Measurements from ENCODE around the gene ADORA3. TPM values are rescaled to one million over a fixed set of nuclear protein-coding genes. Genes with fewer than 3 reads are reported as not detected.

Gene ADORA3
- total RNA-seq, 2 experiments from 2014 or later: not detected

GRCh38 chr1:111484391-111485026 is 18.9 kb downstream of the ADORA3 start:
- CTCF ChIA-PET: interaction anchor here (1.7 to 6.0 kb wide), 2 partner anchors 24 to 282 kb away, joined by 7 to 41 read pairs; no protein-coding TSS in a partner anchor
- no peaks in the 10 kb centered on the region for H3K27me3 Mint-ChIP-seq (ENCODE audit: low read depth)
- no peak overlapping the region for H3K27ac Mint-ChIP-seq
- no peak for DNase-seq
- no peaks in the 10 kb centered on the region for H3K9me3 Mint-ChIP-seq
- no peak overlapping the region for H3K4me3 Mint-ChIP-seq
- no peaks in the 10 kb centered on the region for H3K36me3 Mint-ChIP-seq (ENCODE audit: low read depth)
- peaks cover 10% of the 10 kb centered on the region for H3K4me1 Mint-ChIP-seq (ENCODE audit: low read depth)
- intact Hi-C loops (cut with micrococcal nuclease): no loop called here

GRCh38 chr1:111483876-111484275 is 19.6 kb downstream of the ADORA3 start:
- Mint-ChIP-seq H3K4me1 (ENCODE audit: low read depth) (peaks cover 10% of the 10 kb centered on the region), H3K9me3 (no peaks in the 10 kb centered on the region), H3K36me3 (ENCODE audit: low read depth) (no peaks in the 10 kb centered on the region), H3K27me3 (ENCODE audit: low read depth) (no peaks in the 10 kb centered on the region), H3K27ac (no peak overlapping the region), H3K4me3 (no peak overlapping the region)
- CTCF ChIA-PET: interaction anchor here (6.0 kb wide), 1 partner anchor 24 kb away, joined by 41 read pairs; no protein-coding TSS in a partner anchor
- no peak for DNase-seq
- intact Hi-C loops (cut with micrococcal nuclease): no loop called here

GRCh38 chr1:111483166-111483565 is 20.3 kb downstream of the ADORA3 start:
- no peak for DNase-seq
- intact Hi-C loops (cut with micrococcal nuclease): no loop called here
- H3K4me1 Mint-ChIP-seq (ENCODE audit: low read depth): peaks cover 13% of the 10 kb centered on the region
- no peaks in the 10 kb centered on the region for H3K9me3 Mint-ChIP-seq
- H3K27ac Mint-ChIP-seq: no peak overlapping the region
- no peak overlapping the region for H3K4me3 Mint-ChIP-seq
- H3K36me3 Mint-ChIP-seq (ENCODE audit: low read depth): peaks cover 3% of the 10 kb centered on the region
- CTCF ChIA-PET: interaction anchor here (2.1 to 6.0 kb wide), 4 partner anchors 25 to 284 kb away, joined by 8 to 41 read pairs (median 18); no protein-coding TSS in a partner anchor
- H3K27me3 Mint-ChIP-seq (ENCODE audit: low read depth): no peaks in the 10 kb centered on the region

- CTCF ChIA-PET: interaction anchor here (0.6 to 6.0 kb wide), 26 partner anchors 10 to 837 kb away, joined by 3 to 41 read pairs (median 4); partner anchors contain the start of genes ADORA3 and TMIGD3
- peak; percentile 87 for DNase-seq
- Mint-ChIP-seq H3K4me1 (ENCODE audit: low read depth) (peaks cover 29% of the 10 kb centered on the region), H3K27ac (no peak overlapping the region), H3K27me3 (ENCODE audit: low read depth) (no peaks in the 10 kb centered on the region), H3K9me3 (no peaks in the 10 kb centered on the region), H3K4me3 (no peak overlapping the region), H3K36me3 (ENCODE audit: low read depth) (peaks cover 10% of the 10 kb centered on the region)
- intact Hi-C loops (cut with micrococcal nuclease): loop anchor here (1.0 kb wide), 4 partner anchors 26 to 288 kb away; partner anchors contain the start of gene DDX20
These were observed 21.8 kb downstream of the ADORA3 start for GRCh38 chr1:111481387-111482221.

GRCh38 chr1:111480674-111481073 is 22.8 kb downstream of the ADORA3 start:
- no peak for DNase-seq
- H3K27ac Mint-ChIP-seq: no peak overlapping the region
- peaks cover 38% of the 10 kb centered on the region for H3K4me1 Mint-ChIP-seq (ENCODE audit: low read depth)
- peaks cover 10% of the 10 kb centered on the region for H3K36me3 Mint-ChIP-seq (ENCODE audit: low read depth)
- no peaks in the 10 kb centered on the region for H3K9me3 Mint-ChIP-seq
- H3K4me3 Mint-ChIP-seq: no peak overlapping the region
- CTCF ChIA-PET: interaction anchor here (0.7 to 6.0 kb wide), 6 partner anchors 10 to 288 kb away, joined by 3 to 41 read pairs (median 7); no protein-coding TSS in a partner anchor
- intact Hi-C loops (cut with micrococcal nuclease): loop anchor here (1.0 kb wide), 4 partner anchors 27 to 289 kb away; partner anchors contain the start of gene DDX20
- H3K27me3 Mint-ChIP-seq (ENCODE audit: low read depth): no peaks in the 10 kb centered on the region

- CTCF ChIA-PET: interaction anchor here (0.6 to 3.8 kb wide), 12 partner anchors 11 to 293 kb away, joined by 3 to 27 read pairs (median 3); no protein-coding TSS in a partner anchor
- Mint-ChIP-seq H3K27me3 (ENCODE audit: low read depth) (no peaks in the 10 kb centered on the region), H3K9me3 (no peaks in the 10 kb centered on the region), H3K4me3 (peak overlapping the region; percentile 17), H3K4me1 (ENCODE audit: low read depth) (peaks cover 46% of the 10 kb centered on the region), H3K36me3 (ENCODE audit: low read depth) (peaks cover 15% of the 10 kb centered on the region), H3K27ac (peak overlapping the region; percentile 71)
- DNase-seq: peak; percentile 50
- intact Hi-C loops (cut with micrococcal nuclease): no loop called here
These were observed 26.6 kb downstream of the ADORA3 start for GRCh38 chr1:111476761-111477309.

- no peaks in the 10 kb centered on the region for H3K27me3 Mint-ChIP-seq (ENCODE audit: low read depth)
- intact Hi-C loops (cut with micrococcal nuclease): no loop called here
- peaks cover 43% of the 10 kb centered on the region for H3K4me1 Mint-ChIP-seq (ENCODE audit: low read depth)
- CTCF ChIA-PET: interaction anchor here (0.6 to 3.8 kb wide), 9 partner anchors 10 to 291 kb away, joined by 3 to 27 read pairs (median 4); no protein-coding TSS in a partner anchor
- peaks cover 15% of the 10 kb centered on the region for H3K36me3 Mint-ChIP-seq (ENCODE audit: low read depth)
- DNase-seq: no peak
- peak overlapping the region; percentile 71 for H3K27ac Mint-ChIP-seq
- H3K4me3 Mint-ChIP-seq: peak overlapping the region; percentile 39
- H3K9me3 Mint-ChIP-seq: no peaks in the 10 kb centered on the region
These were observed 27.2 kb downstream of the ADORA3 start for GRCh38 chr1:111476214-111476613.

- H3K4me3 Mint-ChIP-seq: peak overlapping the region; percentile 39
- H3K27ac Mint-ChIP-seq: peak overlapping the region; percentile 96
- CTCF ChIA-PET: interaction anchor here (0.5 to 3.8 kb wide), 5 partner anchors 9 to 272 kb away, joined by 3 to 27 read pairs (median 6); no protein-coding TSS in a partner anchor
- peak; percentile 50 for DNase-seq
- H3K9me3 Mint-ChIP-seq: no peaks in the 10 kb centered on the region
- intact Hi-C loops (cut with micrococcal nuclease): loop anchor here (1.0 kb wide), 2 partner anchors 21 to 32 kb away; no protein-coding TSS in a partner anchor
- no peaks in the 10 kb centered on the region for H3K27me3 Mint-ChIP-seq (ENCODE audit: low read depth)
- H3K36me3 Mint-ChIP-seq (ENCODE audit: low read depth): peaks cover 15% of the 10 kb centered on the region
- peaks cover 43% of the 10 kb centered on the region for H3K4me1 Mint-ChIP-seq (ENCODE audit: low read depth)
These were observed 27.7 kb downstream of the ADORA3 start for GRCh38 chr1:111475701-111476100.

GRCh38 chr1:111474521-111474920 is 28.9 kb downstream of the ADORA3 start:
- Mint-ChIP-seq H3K4me3 (peak overlapping the region; percentile 83), H3K9me3 (no peaks in the 10 kb centered on the region), H3K4me1 (ENCODE audit: low read depth) (peaks cover 40% of the 10 kb centered on the region), H3K27me3 (ENCODE audit: low read depth) (no peaks in the 10 kb centered on the region), H3K27ac (peak overlapping the region; percentile 96), H3K36me3 (ENCODE audit: low read depth) (peaks cover 15% of the 10 kb centered on the region)
- intact Hi-C loops (cut with micrococcal nuclease): loop anchor here (1.0 to 5.0 kb wide), 2 partner anchors 281 to 592 kb away; partner anchors contain the start of gene DDX20
- CTCF ChIA-PET: interaction anchor here (0.9 to 3.8 kb wide), 4 partner anchors 8 to 34 kb away, joined by 6 to 27 read pairs (median 7); no protein-coding TSS in a partner anchor
- no peak for DNase-seq

- peak overlapping the region; percentile 83 for H3K4me3 Mint-ChIP-seq
- no peaks in the 10 kb centered on the region for H3K9me3 Mint-ChIP-seq
- intact Hi-C loops (cut with micrococcal nuclease): loop anchor here (1.0 to 5.0 kb wide), 2 partner anchors 281 to 592 kb away; partner anchors contain the start of gene DDX20
- CTCF ChIA-PET: interaction anchor here (1.7 to 3.8 kb wide), 2 partner anchors 21 to 34 kb away, joined by 8 to 27 read pairs; no protein-coding TSS in a partner anchor
- H3K27ac Mint-ChIP-seq: peak overlapping the region; percentile 96
- peaks cover 40% of the 10 kb centered on the region for H3K4me1 Mint-ChIP-seq (ENCODE audit: low read depth)
- no peak for DNase-seq
- H3K36me3 Mint-ChIP-seq (ENCODE audit: low read depth): peaks cover 15% of the 10 kb centered on the region
- H3K27me3 Mint-ChIP-seq (ENCODE audit: low read depth): no peaks in the 10 kb centered on the region
These were observed 29.3 kb downstream of the ADORA3 start for GRCh38 chr1:111474106-111474505.

GRCh38 chr1:111471538-111471937 is 31.9 kb downstream of the ADORA3 start:
- Mint-ChIP-seq H3K4me1 (ENCODE audit: low read depth) (peaks cover 30% of the 10 kb centered on the region), H3K36me3 (ENCODE audit: low read depth) (peaks cover 6% of the 10 kb centered on the region), H3K4me3 (no peak overlapping the region), H3K9me3 (no peaks in the 10 kb centered on the region), H3K27ac (no peak overlapping the region), H3K27me3 (ENCODE audit: low read depth) (no peaks in the 10 kb centered on the region)
- intact Hi-C loops (cut with micrococcal nuclease): loop anchor here (1.0 to 5.0 kb wide), 6 partner anchors 22 to 589 kb away; partner anchors contain the start of genes ATP5PB and WDR77
- no peak for DNase-seq
- CTCF ChIA-PET: interaction anchor here (0.6 to 2.2 kb wide), 3 partner anchors 17 to 37 kb away, joined by 4 to 9 read pairs (median 5); no protein-coding TSS in a partner anchor

Measured in activated naive CD4-positive, alpha-beta T cell treated with anti-CD3 and anti-CD28 coated beads for 36 hours (primary cell).